Adrenal gland (tissue), 12 donors: Measurements from ENCODE around the gene KCNIP1. TPM values are rescaled to one million over a fixed set of nuclear protein-coding genes. Genes with fewer than 3 reads are reported as not detected.
"Not testable (repeated sequence)": the region's sequence is repeated elsewhere in the genome, so short reads cannot be mapped to it uniquely, and the experiment has no call there.

ENCODE experiments used
- DNase-seq, 7 donors: peaks; one replicate each; pipeline ENCODE4 v3.0.0-alpha.2; 2019 to 2020
- H3K27ac ChIP-seq, 5 donors: fragments of 200-600 bp; sonication (generic) in 4 of 5; 1 replicate in 3 of 5; 2 replicates in 2 of 5; pipeline versions ENCODE4 v1.5.1 to v1.8.0; 2016 to 2020; ENCODE audit warnings: mild to moderate bottlenecking in 1 of 5
- H3K27me3 ChIP-seq: fragments of 200-600 bp; 2 replicates; pipeline ENCODE4 v1.8.0; 2021
- H3K36me3 ChIP-seq, 2 donors: fragments of 200-600 bp; replicated peaks in 1 of 2; 1 replicate in 1 of 2; 2 replicates in 1 of 2; pipeline versions ENCODE4 v1.5.1 to v1.8.0; 2018 to 2022
- H3K4me1 ChIP-seq, 2 donors: fragments of 200-600 bp; replicated peaks in 1 of 2; 1 replicate in 1 of 2; 2 replicates in 1 of 2; pipeline versions ENCODE4 v1.5.1 to v1.8.0; 2018 to 2021
- H3K4me3 ChIP-seq, 4 donors: fragments of 200-600 bp; sonication (generic) in 3 of 4; one replicate each; pipeline ENCODE4 v1.5.1; 2016 to 2018
- H3K9me3 ChIP-seq, 3 donors: fragments of 200-600 bp; sonication (generic) in 1 of 3; replicated peaks in 1 of 3; 1 replicate in 2 of 3; 2 replicates in 1 of 3; pipeline versions ENCODE4 v1.5.1 to v1.8.0; 2016 to 2021
- CTCF ChIP-seq, 6 experiments: fragments of 450-650 bp in 4 of 6; fragments of 200-600 bp in 2 of 6; sonication (generic) in 1 of 6; IDR thresholded peaks; 1 replicate in 5 of 6; 2 replicates in 1 of 6; pipeline versions ENCODE4 v1.5.1 to v1.8.0; 2016 to 2021; ENCODE audit warnings: antibody characterized with exemption in 6 of 6, mild to moderate bottlenecking in 2 of 6, moderate library complexity in 1 of 6
- POLR2A ChIP-seq, 2 donors: fragments of 450-650 bp; IDR thresholded peaks; one replicate each; pipeline ENCODE4 v1.6.1; 2017; ENCODE audit warnings: antibody characterized with exemption in 2 of 2, mild to moderate bottlenecking in 2 of 2, moderate library complexity in 1 of 2
- WGBS, 4 donors: extraction: QIAGEN DNeasy Blood & Tissue Kit in 2 of 4; methylation state at CpG; one replicate each; pipeline versions ENCODE4 v1.1.5 to v1.1.7; 2013 to 2017; 5-methylcytosine and 5-hydroxymethylcytosine counted together
- intact Hi-C, 2 donors: fragments of 100-400 bp; cut with DNase I; formaldehyde crosslinking; loops; one replicate each; pipeline versions ENCODE4 v1.14.1 to v1.15.0; 2022 to 2023
- polyA plus RNA-seq, 3 donors: library from polyadenylated mRNA; stranded (reverse); fragments of 200-250 nt in 2 of 3; fragments of 350-450 nt in 1 of 3; fragmentation: Illumina TruSeq in 1 of 3; extraction: RNeasy Lipid Tissue Mini Kit (QIAGEN cat#74804) in 1 of 3; gene quantifications; one replicate each; pipeline ENCODE4 v1.2.3, GENCODE V29; 2013 to 2014
- total RNA-seq, 9 donors: library from RNA; depleted of rRNA in 4 of 9; stranded (reverse); fragments of >200 nt in 4 of 9; fragments of 120-200 nt in 1 of 9; fragmentation: NEBNext Ultra II Directional in 1 of 9; extraction: Animal tissue kit (Norgen Biotek cat#: 25700) in 1 of 9; gene quantifications; one replicate each; pipeline versions ENCODE4 v1.1.0 to v1.2.4, GENCODE V29; 2013 to 2023
- donor health status: healthy with polysubstance abuse.
- donor health status: Bipolar disorder and iron deficiency.
- donor health status: DM: yes; HTN: yes; CAD: no.
- donor health status: DM: no; HTN: no; CAD: no.
- donor health status: DM: no; HTN: no; CAD: no.
- donor health status: DM: yes; HTN: yes; CAD: no.

The KCNIP1 gene
- total and polyA plus RNA-seq, 12 donors, result 0.14 to 12.6 (median 1.7) TPM; not detected in 1

- TF ChIP-seq CTCF (IDR thresholded peaks at IDR 0.05) (no peak), POLR2A (IDR thresholded peaks at IDR 0.05) (no peak)
- no peak for DNase-seq
- Histone ChIP-seq H3K27me3 (no peaks in the 10 kb centered on the region), H3K27ac (no peak overlapping the region), H3K4me3 (no peak overlapping the region), H3K36me3 (no peaks in the 10 kb centered on the region), H3K9me3 (no peaks in the 10 kb centered on the region), H3K4me1 (no peaks in the 10 kb centered on the region)
- intact Hi-C loops, result no loop called here
- 62 to 83% (median 67%) methylated on average over 9 to 11 of the region's 11 CpGs for WGBS, 4 donors
Measured at GRCh38 chr5:170751631-170752030, 247.8 kb downstream of the KCNIP1 start.

GRCh38 chr5:170752257-170753215, 248.7 kb downstream of the KCNIP1 start:
- no peak for DNase-seq
- no peak overlapping the region for H3K27ac ChIP-seq
- no peaks in the 10 kb centered on the region for H3K9me3 ChIP-seq
- no peak for TF ChIP-seq POLR2A (IDR thresholded peaks at IDR 0.05)
- no peak for TF ChIP-seq CTCF (IDR thresholded peaks at IDR 0.05)
- no peaks in the 10 kb centered on the region for H3K4me1 ChIP-seq
- intact Hi-C loops, result no loop called here
- no peaks in the 10 kb centered on the region for H3K27me3 ChIP-seq
- H3K36me3 ChIP-seq, result no peaks in the 10 kb centered on the region
- 54 to 68% (median 58%) methylated on average over 6 to 10 of the region's 10 CpGs for WGBS, 4 donors
- no peak overlapping the region for H3K4me3 ChIP-seq

- no peaks in the 10 kb centered on the region for H3K4me1 ChIP-seq
- H3K27me3 ChIP-seq, result no peaks in the 10 kb centered on the region
- no peak for DNase-seq
- H3K4me3 ChIP-seq, result no peak overlapping the region
- H3K36me3 ChIP-seq, result no peaks in the 10 kb centered on the region
- no peaks in the 10 kb centered on the region for H3K9me3 ChIP-seq
- intact Hi-C loops, result no loop called here
- no peak for TF ChIP-seq CTCF (IDR thresholded peaks at IDR 0.05)
- H3K27ac ChIP-seq, result no peak overlapping the region
Measured at GRCh38 chr5:170753311-170753710, 249.5 kb downstream of the KCNIP1 start.

GRCh38 chr5:170754508-170754907, 250.7 kb downstream of the KCNIP1 start:
- H3K4me3 ChIP-seq, H3K4me1 ChIP-seq, intact Hi-C loops, H3K9me3 ChIP-seq, H3K36me3 ChIP-seq, H3K27me3 ChIP-seq, H3K27ac ChIP-seq, DNase-seq: not testable (repeated sequence)
- 67 to 75% (median 74%) methylated on average over 2 of the region's 2 CpGs for WGBS, 4 donors
